GM23338 (cell line): Measurements from ENCODE around the gene DNAJB6.

Source experiments
- CREB1 ChIP-seq: fragments of 250-450 bp; sonication (Bioruptor Pico); IDR thresholded peaks from 2 replicates; pipeline ENCODE4 v1.5.0; 2020; ENCODE audit warnings: low read depth, mild to moderate bottlenecking, moderate library complexity
- EZH2 ChIP-seq: fragments of 200-600 bp; sonication (generic); IDR thresholded peaks from one replicate; pipeline ENCODE4 v1.8.0; 2017; ENCODE audit warnings: antibody characterized with exemption, mild to moderate bottlenecking, low read depth; ENCODE audit not compliant: unreplicated experiment
- EZH2phosphoT487 ChIP-seq: fragments of 200-600 bp; sonication (generic); IDR thresholded peaks from one replicate; pipeline ENCODE4 v1.8.1; 2018; ENCODE audit warnings: antibody characterized with exemption; ENCODE audit not compliant: unreplicated experiment
- JUNB ChIP-seq: IDR thresholded peaks from one replicate; pipeline ENCODE4 v1.6.1; 2016; ENCODE audit warnings: antibody characterized with exemption; ENCODE audit not compliant: unreplicated experiment
- POLR2AphosphoS5 ChIP-seq: IDR thresholded peaks from 2 replicates; pipeline ENCODE4 v1.6.1; 2016; ENCODE audit warnings: antibody characterized with exemption, low read depth
- REST ChIP-seq: IDR thresholded peaks from one replicate; pipeline ENCODE4 v1.6.1; 2018; ENCODE audit warnings: antibody characterized with exemption; ENCODE audit not compliant: unreplicated experiment
- ZNF331 ChIP-seq: fragments of 250-450 bp; sonication (Bioruptor Pico); IDR thresholded peaks from 2 replicates; pipeline ENCODE4 v1.5.0; 2020; ENCODE audit warnings: low read depth, mild to moderate bottlenecking, moderate library complexity
- TF ChIP-seq, protein P1 (sequence below), 2 experiments: fragments of 200-600 bp in 1 of 2; sonication (generic) in 1 of 2; conservative IDR thresholded peaks; 2 replicates each; pipeline versions ENCODE4 v1.5.1 to v1.6.1; 2016 to 2017; ENCODE audit warnings: antibody characterized with exemption in 2 of 2, low read depth in 2 of 2, mild to moderate bottlenecking in 2 of 2, moderate library complexity in 1 of 2
- TF ChIP-seq, protein P2 (sequence below): IDR thresholded peaks from 2 replicates; pipeline ENCODE4 v1.6.1; 2016; ENCODE audit warnings: antibody characterized with exemption

GRCh38 chr7:157312941-157313340 is 23.9 kb upstream of the DNAJB6 start:
- TF ChIP-seq, protein P1, sequence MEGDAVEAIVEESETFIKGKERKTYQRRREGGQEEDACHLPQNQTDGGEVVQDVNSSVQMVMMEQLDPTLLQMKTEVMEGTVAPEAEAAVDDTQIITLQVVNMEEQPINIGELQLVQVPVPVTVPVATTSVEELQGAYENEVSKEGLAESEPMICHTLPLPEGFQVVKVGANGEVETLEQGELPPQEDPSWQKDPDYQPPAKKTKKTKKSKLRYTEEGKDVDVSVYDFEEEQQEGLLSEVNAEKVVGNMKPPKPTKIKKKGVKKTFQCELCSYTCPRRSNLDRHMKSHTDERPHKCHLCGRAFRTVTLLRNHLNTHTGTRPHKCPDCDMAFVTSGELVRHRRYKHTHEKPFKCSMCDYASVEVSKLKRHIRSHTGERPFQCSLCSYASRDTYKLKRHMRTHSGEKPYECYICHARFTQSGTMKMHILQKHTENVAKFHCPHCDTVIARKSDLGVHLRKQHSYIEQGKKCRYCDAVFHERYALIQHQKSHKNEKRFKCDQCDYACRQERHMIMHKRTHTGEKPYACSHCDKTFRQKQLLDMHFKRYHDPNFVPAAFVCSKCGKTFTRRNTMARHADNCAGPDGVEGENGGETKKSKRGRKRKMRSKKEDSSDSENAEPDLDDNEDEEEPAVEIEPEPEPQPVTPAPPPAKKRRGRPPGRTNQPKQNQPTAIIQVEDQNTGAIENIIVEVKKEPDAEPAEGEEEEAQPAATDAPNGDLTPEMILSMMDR (conservative IDR thresholded peaks at IDR 0.05; ENCODE audit: low read depth in 2 of 2): no peak
- TF ChIP-seq POLR2AphosphoS5 (no peak), EZH2phosphoT487 (no peak), ZNF331 (no peak), EZH2 (no peak), JUNB (no peak), REST (no peak), CREB1 (CRISPR knock-in tag) (no peak)
- TF ChIP-seq, protein P2, sequence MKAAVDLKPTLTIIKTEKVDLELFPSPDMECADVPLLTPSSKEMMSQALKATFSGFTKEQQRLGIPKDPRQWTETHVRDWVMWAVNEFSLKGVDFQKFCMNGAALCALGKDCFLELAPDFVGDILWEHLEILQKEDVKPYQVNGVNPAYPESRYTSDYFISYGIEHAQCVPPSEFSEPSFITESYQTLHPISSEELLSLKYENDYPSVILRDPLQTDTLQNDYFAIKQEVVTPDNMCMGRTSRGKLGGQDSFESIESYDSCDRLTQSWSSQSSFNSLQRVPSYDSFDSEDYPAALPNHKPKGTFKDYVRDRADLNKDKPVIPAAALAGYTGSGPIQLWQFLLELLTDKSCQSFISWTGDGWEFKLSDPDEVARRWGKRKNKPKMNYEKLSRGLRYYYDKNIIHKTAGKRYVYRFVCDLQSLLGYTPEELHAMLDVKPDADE: no peak
